A673 (cell line): Measurements from ENCODE around the gene BCL7A. TPM values are rescaled to one million over a fixed set of nuclear protein-coding genes. Genes with fewer than 3 reads are reported as not detected.

Experiments
- BruUV-seq: library from RNA; stranded (reverse); fragments of 400-500 nt; replicated peaks from 2 replicates; lab custom pipeline; 2021; lab: Mats Ljungman, UMichigan
- CTCF ChIA-PET: fragments of 300-600 bp; sonication (Branson Sonifier 250); formaldehyde crosslinking; loops from one replicate; lab custom pipeline; 2022; ENCODE audit warnings: antibody characterized with exemption; lab: Charles Lee
- POLR2A ChIA-PET: fragments of 300-600 bp; sonication (Branson Sonifier 250); formaldehyde crosslinking; loops from one replicate; lab custom pipeline; 2022; ENCODE audit warnings: antibody characterized with exemption; ENCODE audit not compliant: low non-redundant PET; lab: Charles Lee
- DNase-seq: peaks from one replicate; pipeline ENCODE4 v3.0.0-alpha.2; 2015; ENCODE audit warnings: low spot score
- H3K27ac ChIP-seq: fragments of 200-600 bp; sonication (generic); 2 replicates; pipeline ENCODE4 v1.5.1; 2016; ENCODE audit warnings: mixed run types, low read depth, mild to moderate bottlenecking, mixed read lengths, antibody characterized with exemption, low read length; ENCODE audit not compliant: poor library complexity, severe bottlenecking
- H3K27me3 ChIP-seq: fragments of 200-600 bp; sonication (generic); replicated peaks from 2 replicates; pipeline ENCODE4 v1.6.1; 2017; ENCODE audit warnings: mixed run types, low read depth, mild to moderate bottlenecking, mixed read lengths, antibody characterized with exemption, low read length; ENCODE audit not compliant: insufficient read depth, poor library complexity
- H3K36me3 ChIP-seq: fragments of 200-600 bp; sonication (generic); 2 replicates; pipeline ENCODE4 v1.6.1; 2016; ENCODE audit warnings: mixed run types, mild to moderate bottlenecking, mixed read lengths, antibody characterized with exemption, low read length; ENCODE audit not compliant: insufficient read depth, poor library complexity, severe bottlenecking
- H3K4me1 ChIP-seq: fragments of 200-600 bp; sonication (generic); 2 replicates; pipeline ENCODE4 v1.6.1; 2017; ENCODE audit warnings: mixed run types, mild to moderate bottlenecking, mixed read lengths, antibody characterized with exemption, low read length; ENCODE audit not compliant: insufficient read depth, poor library complexity, severe bottlenecking
- H3K4me3 ChIP-seq: fragments of 200-600 bp; sonication (generic); 2 replicates; pipeline ENCODE4 v1.5.1; 2016; ENCODE audit warnings: low read depth, mixed run types, mild to moderate bottlenecking, mixed read lengths, low read length; ENCODE audit not compliant: poor library complexity, severe bottlenecking
- H3K9me3 ChIP-seq: fragments of 200-600 bp; sonication (generic); 2 replicates; pipeline ENCODE4 v1.6.1; 2016; ENCODE audit warnings: mixed run types, low read depth, mild to moderate bottlenecking, mixed read lengths, antibody characterized with exemption, low read length; ENCODE audit not compliant: poor library complexity, severe bottlenecking
- EZH2 ChIP-seq: fragments of 200-600 bp; sonication (generic); IDR thresholded peaks from 2 replicates; pipeline ENCODE4 v1.6.1; 2017; ENCODE audit warnings: borderline replicate concordance, low read depth, mild to moderate bottlenecking, mixed read lengths, antibody characterized with exemption, low read length; ENCODE audit not compliant: poor library complexity, severe bottlenecking
- intact Hi-C: fragments of 100-400 bp; cut with micrococcal nuclease; formaldehyde crosslinking; loops from one replicate; pipeline ENCODE4 v1.10.0; 2022; ENCODE audit not compliant: unreplicated experiment
- total RNA-seq: library from RNA; stranded (reverse); gene quantifications from 2 replicates; pipeline ENCODE4 v1.2.3, GENCODE V29; 2021
- TF ChIP-seq, protein P1 (sequence below): fragments of 300-800, 200-600 bp; sonication (generic); conservative IDR thresholded peaks from 2 replicates; pipeline ENCODE4 v1.5.1; 2017; ENCODE audit warnings: low read depth, mild to moderate bottlenecking, antibody characterized with exemption, low read length, moderate library complexity, mixed read lengths

BCL7A gene
- total RNA-seq, 1 experiment from 2014 or later, result 40.7 TPM

DNA sequence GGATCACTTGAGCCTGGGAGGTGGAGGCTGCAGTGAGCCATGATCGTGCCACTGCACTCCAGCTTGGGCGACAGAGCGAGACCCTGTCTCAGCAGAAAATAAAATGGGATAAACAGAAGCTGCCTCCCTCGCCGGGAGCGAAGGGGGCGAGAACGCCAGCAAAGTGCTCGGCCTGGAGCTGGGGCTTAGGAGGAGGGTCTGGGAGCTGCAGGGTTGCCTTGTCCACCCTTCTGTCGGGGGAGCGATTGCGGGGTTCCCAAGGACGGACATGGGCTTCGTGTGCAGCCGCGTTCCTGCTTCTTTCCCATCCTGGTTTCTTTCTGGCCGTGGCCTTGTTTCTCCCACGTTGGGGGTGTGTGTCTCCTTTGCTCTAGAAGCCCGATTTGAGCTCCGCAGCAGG, 29.0 kb downstream of the BCL7A start:
- BruUV-seq, result no TSS peak
- intact Hi-C loops, result loop anchor here (5.0 to 10.0 kb wide), 2 partner anchors 136 to 142 kb away; partner anchors contain the start of gene CFAP251
- no peaks in the 10 kb centered on the region for H3K27me3 ChIP-seq
- ChIA-PET POLR2A (interaction anchor here (0.6 kb wide), 1 partner anchor 20 kb away, joined by 8 read pairs; no protein-coding TSS in a partner anchor), CTCF (no interaction called here)
- no peak overlapping the region for H3K4me3 ChIP-seq
- TF ChIP-seq EZH2, result no peak
- TF ChIP-seq, protein P1, sequence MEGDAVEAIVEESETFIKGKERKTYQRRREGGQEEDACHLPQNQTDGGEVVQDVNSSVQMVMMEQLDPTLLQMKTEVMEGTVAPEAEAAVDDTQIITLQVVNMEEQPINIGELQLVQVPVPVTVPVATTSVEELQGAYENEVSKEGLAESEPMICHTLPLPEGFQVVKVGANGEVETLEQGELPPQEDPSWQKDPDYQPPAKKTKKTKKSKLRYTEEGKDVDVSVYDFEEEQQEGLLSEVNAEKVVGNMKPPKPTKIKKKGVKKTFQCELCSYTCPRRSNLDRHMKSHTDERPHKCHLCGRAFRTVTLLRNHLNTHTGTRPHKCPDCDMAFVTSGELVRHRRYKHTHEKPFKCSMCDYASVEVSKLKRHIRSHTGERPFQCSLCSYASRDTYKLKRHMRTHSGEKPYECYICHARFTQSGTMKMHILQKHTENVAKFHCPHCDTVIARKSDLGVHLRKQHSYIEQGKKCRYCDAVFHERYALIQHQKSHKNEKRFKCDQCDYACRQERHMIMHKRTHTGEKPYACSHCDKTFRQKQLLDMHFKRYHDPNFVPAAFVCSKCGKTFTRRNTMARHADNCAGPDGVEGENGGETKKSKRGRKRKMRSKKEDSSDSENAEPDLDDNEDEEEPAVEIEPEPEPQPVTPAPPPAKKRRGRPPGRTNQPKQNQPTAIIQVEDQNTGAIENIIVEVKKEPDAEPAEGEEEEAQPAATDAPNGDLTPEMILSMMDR, result no peak
- H3K9me3 ChIP-seq, result no peaks in the 10 kb centered on the region
- H3K4me1 ChIP-seq, result no peaks in the 10 kb centered on the region
- peaks cover 21% of the 10 kb centered on the region for H3K36me3 ChIP-seq
- DNase-seq, result no peak
- H3K27ac ChIP-seq, result no peak overlapping the region

DNA sequence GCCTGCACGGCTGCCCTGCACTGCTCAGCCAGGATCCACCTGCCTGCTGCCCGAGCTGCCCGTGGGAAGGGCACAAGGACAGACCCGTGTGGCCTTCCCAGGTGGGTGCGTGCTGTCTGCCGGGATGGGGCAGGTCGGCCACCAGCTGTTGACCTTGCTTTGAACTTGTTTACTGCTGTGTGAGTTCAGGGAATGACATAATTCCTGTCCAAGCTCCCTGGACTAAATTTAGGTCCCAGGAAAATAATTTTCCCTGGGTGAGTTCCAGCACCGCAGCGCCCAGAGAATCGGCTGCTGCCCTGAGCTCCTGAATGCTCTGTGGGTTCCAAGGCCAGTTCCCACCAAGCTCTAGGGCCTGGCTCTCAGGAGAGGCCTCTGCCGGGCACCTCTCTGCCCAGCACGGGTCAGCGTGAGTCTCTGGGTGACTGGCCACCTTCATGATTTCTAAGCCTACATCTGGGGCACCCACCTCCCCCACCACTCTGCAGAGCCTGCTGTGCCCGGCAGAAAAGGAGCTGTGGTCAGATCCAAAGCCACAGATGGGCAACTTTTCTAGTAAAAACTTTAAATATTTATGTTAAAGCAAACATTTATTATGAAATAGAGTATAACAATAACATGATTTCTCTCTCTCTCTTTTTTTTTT, 29.7 kb downstream of the BCL7A start:
- no peaks in the 10 kb centered on the region for H3K4me1 ChIP-seq
- H3K4me3 ChIP-seq, result no peak overlapping the region
- CTCF ChIA-PET, result no interaction called here
- peaks cover 21% of the 10 kb centered on the region for H3K36me3 ChIP-seq
- BruUV-seq, result no TSS peak
- POLR2A ChIA-PET, result interaction anchor here (0.6 kb wide), 2 partner anchors 19 to 25 kb away, joined by 8 to 15 read pairs; no protein-coding TSS in a partner anchor
- no peaks in the 10 kb centered on the region for H3K27me3 ChIP-seq
- no peak for DNase-seq
- no peak for TF ChIP-seq EZH2
- TF ChIP-seq, protein P1, result no peak
- H3K27ac ChIP-seq, result no peak overlapping the region
- intact Hi-C loops, result loop anchor here (5.0 to 10.0 kb wide), 2 partner anchors 137 to 141 kb away; partner anchors contain the start of gene CFAP251
- H3K9me3 ChIP-seq, result no peaks in the 10 kb centered on the region

DNA sequence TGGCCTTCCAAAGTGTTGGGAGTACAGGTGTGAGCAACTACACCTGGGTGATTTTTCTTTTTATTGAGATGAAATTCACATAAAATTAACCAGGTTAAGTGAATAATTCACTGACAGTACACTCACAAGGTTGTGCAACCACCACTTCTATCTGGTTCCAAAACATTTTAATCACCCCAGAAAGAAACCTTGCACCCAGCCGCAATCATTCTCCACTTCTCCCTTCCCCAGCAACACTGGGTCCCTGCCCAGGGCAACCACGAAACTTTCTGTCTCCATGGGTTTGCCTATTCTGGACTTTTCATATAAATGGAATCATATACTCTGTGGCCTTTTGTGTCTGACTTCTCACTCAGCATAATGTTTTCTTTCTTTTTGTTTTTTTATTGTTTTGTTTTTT, 30.6 kb downstream of the BCL7A start:
- Histone ChIP-seq H3K36me3 (peaks cover 20% of the 10 kb centered on the region), H3K9me3 (no peaks in the 10 kb centered on the region), H3K27ac (no peak overlapping the region), H3K4me1 (no peaks in the 10 kb centered on the region), H3K27me3 (no peaks in the 10 kb centered on the region), H3K4me3 (no peak overlapping the region)
- intact Hi-C loops, result loop anchor here (5.0 to 10.0 kb wide), 2 partner anchors 137 to 140 kb away; partner anchors contain the start of gene CFAP251
- TF ChIP-seq, protein P1, result no peak
- TF ChIP-seq EZH2, result no peak
- CTCF ChIA-PET, result no interaction called here
- BruUV-seq, result no TSS peak
- POLR2A ChIA-PET, result no interaction called here
- DNase-seq, result no peak
